ENCODE results near the gene NECAP2. TPM values are rescaled to one million over a fixed set of nuclear protein-coding genes. Genes with fewer than 3 reads are reported as not detected.

NECAP2 gene
- total and polyA plus RNA-seq, 2 donors (not counting 3 experiments of a cell fraction or from before 2014, with no cell fraction given) = 101 to 148 TPM

DNA sequence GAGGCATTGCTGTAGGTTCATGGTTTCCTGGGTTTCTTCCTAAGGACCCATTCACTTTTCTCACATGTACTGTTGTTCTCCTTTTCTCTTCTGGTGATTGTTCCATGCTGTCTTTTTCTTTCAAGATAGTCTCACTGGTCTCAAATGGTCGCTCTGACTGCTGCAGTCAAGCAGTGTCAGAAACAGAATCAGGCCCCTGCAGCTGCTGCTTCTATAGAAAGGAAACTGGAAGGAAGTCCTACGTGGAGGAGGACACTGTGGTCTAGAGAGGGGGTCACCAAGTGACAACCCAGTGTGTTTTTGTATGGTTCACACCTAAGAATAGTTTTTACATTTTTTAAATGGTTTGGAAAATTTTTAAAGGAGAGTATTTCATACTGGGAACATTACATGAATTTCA is 2.4 kb downstream of the NECAP2 start:
- TF ChIP-seq POLR2AphosphoS5 (IDR thresholded peaks at IDR 0.05; ENCODE audit: insufficient read depth, low read depth, low read length) = no peak
- Histone ChIP-seq H3K27me3 (ENCODE audit: control insufficient read depth in 2 of 2, insufficient read depth in 2 of 2, low read length in 2 of 2) (no peaks in the 10 kb centered on the region), H3K79me2 (ENCODE audit: control insufficient read depth, insufficient read depth, low read length) (peaks cover 36% of the 10 kb centered on the region), H3K4me2 (ENCODE audit: insufficient read depth, low read length) (no peak overlapping the region), H3K4me3 (replicated peaks in 1 of 3; ENCODE audit: insufficient read depth in 1 of 3, low read depth in 1 of 3, low read length in 3 of 3) (no peak overlapping the region), H2AFZ (ENCODE audit: low read depth, low read length) (no peak overlapping the region), H3K36me3 (ENCODE audit: control insufficient read depth in 2 of 2, extremely low read depth in 1 of 2, insufficient read depth in 2 of 2, low read length in 2 of 2) (peaks cover 14 to 31% of the 10 kb centered on the region in 2 experiments), H4K20me1 (replicated peaks; ENCODE audit: control insufficient read depth, extremely low read depth, insufficient read depth, low read length) (no peaks in the 10 kb centered on the region), H3K4me1 (ENCODE audit: control insufficient read depth, extremely low read depth, insufficient read depth, low read length) (peaks cover 12% of the 10 kb centered on the region), H3K9ac (replicated peaks; ENCODE audit: extremely low read depth, insufficient read depth, low read length) (no peak overlapping the region), H3K9me3 (replicated peaks; ENCODE audit: control insufficient read depth, insufficient read depth, low read length) (no peaks in the 10 kb centered on the region), H3K9me1 (replicated peaks; ENCODE audit: control insufficient read depth, extremely low read depth, insufficient read depth, low read length) (no peaks in the 10 kb centered on the region), H3K27ac (ENCODE audit: insufficient read depth, low read depth, low read length) (no peak overlapping the region)
- no TSS peak for BruUV-seq (replicated peaks)
- DNase-seq (ENCODE audit: low read depth, low spot score) (no peak), FAIRE-seq (no peak)
- POLR2A ChIA-PET = no interaction called here
- dilution Hi-C loops (cut with MboI; ENCODE audit: extremely low pct_ligation_motif_present, low sequenced_read_pairs) (no loop called here), intact Hi-C loops (cut with micrococcal nuclease) (loop anchor here (10.0 kb wide), 1 partner anchor 238 kb away; no protein-coding TSS in a partner anchor)
- CTCF ChIA-PET = no interaction called here

DNA sequence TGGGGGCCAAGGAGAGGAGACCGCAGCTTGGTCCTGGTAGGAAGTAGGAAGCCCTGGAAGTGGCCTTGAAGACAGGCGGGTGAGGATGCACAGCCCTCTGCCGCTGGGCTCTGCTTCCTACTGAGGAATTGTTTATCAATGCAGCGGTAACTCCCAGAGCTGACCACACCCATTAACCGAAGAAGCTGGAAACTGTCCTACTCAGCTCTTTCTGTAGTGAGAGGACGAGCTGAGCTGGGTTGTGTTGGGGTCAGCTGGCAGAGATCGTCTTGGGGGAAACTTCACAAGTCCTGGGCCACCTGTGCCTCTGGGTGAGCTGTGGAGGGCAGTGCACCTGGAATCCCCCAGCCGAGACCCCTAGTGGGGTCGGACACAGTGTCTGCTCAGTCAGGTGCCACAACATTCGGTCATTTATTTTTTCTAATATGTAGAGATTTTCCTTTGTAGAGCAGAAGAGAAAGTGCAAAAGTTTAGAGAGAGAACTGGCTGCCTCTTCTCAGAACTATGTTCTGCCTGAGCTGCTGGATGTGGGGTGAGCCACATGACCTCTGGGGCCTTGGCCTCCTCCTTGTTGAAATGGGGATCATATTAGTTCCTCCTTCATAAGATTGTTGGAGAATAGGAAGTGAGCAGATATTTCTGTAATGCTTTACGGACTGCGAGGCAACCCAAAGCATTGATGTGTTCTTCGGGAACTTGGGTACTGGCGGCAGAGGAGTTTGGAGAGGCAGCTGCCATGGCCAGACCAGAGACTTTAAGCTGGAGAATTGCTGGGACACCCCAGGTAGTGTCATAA is 3.6 kb downstream of the NECAP2 start:
- POLR2A ChIA-PET = no interaction called here
- intact Hi-C loops (cut with micrococcal nuclease) (loop anchor here (10.0 kb wide), 1 partner anchor 239 kb away; no protein-coding TSS in a partner anchor), dilution Hi-C loops (cut with MboI; ENCODE audit: extremely low pct_ligation_motif_present, low sequenced_read_pairs) (no loop called here)
- Histone ChIP-seq H3K27me3 (ENCODE audit: control insufficient read depth in 2 of 2, insufficient read depth in 2 of 2, low read length in 2 of 2) (no peaks in the 10 kb centered on the region), H4K20me1 (replicated peaks; ENCODE audit: control insufficient read depth, extremely low read depth, insufficient read depth, low read length) (no peaks in the 10 kb centered on the region), H3K4me3 (replicated peaks in 1 of 3; ENCODE audit: insufficient read depth in 1 of 3, low read depth in 1 of 3, low read length in 3 of 3) (no peak overlapping the region), H3K9ac (replicated peaks; ENCODE audit: extremely low read depth, insufficient read depth, low read length) (no peak overlapping the region), H3K27ac (ENCODE audit: insufficient read depth, low read depth, low read length) (no peak overlapping the region), H3K4me2 (ENCODE audit: insufficient read depth, low read length) (no peak overlapping the region), H3K79me2 (ENCODE audit: control insufficient read depth, insufficient read depth, low read length) (peaks cover 36% of the 10 kb centered on the region), H3K9me3 (replicated peaks; ENCODE audit: control insufficient read depth, insufficient read depth, low read length) (no peaks in the 10 kb centered on the region), H3K36me3 (ENCODE audit: control insufficient read depth in 2 of 2, extremely low read depth in 1 of 2, insufficient read depth in 2 of 2, low read length in 2 of 2) (peaks cover 19 to 43% of the 10 kb centered on the region in 2 experiments), H3K4me1 (ENCODE audit: control insufficient read depth, extremely low read depth, insufficient read depth, low read length) (peaks cover 12% of the 10 kb centered on the region), H2AFZ (ENCODE audit: low read depth, low read length) (no peak overlapping the region), H3K9me1 (replicated peaks; ENCODE audit: control insufficient read depth, extremely low read depth, insufficient read depth, low read length) (no peaks in the 10 kb centered on the region)
- CTCF ChIA-PET = no interaction called here
- no peak for DNase-seq (ENCODE audit: low read depth, low spot score)
- BruUV-seq (replicated peaks) = no TSS peak
- FAIRE-seq = no peak
- TF ChIP-seq, protein P1, sequence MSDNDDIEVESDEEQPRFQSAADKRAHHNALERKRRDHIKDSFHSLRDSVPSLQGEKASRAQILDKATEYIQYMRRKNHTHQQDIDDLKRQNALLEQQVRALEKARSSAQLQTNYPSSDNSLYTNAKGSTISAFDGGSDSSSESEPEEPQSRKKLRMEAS (IDR thresholded peaks at IDR 0.05; ENCODE audit: insufficient read depth, insufficient read length) = no peak
- TF ChIP-seq GATA2 (IDR thresholded peaks at IDR 0.05; ENCODE audit: insufficient read depth, insufficient read length, low read depth, low read length) (no peak), POLR2A (IDR thresholded peaks at IDR 0.05; ENCODE audit: low read depth, low read length) (no peak), POLR2AphosphoS5 (IDR thresholded peaks at IDR 0.05; ENCODE audit: insufficient read depth, low read depth, low read length) (no peak), JUN (IDR thresholded peaks at IDR 0.05; ENCODE audit: borderline replicate concordance, insufficient read depth, insufficient read length, low read depth) (no peak), EZH2 (IDR thresholded peaks at IDR 0.05; ENCODE audit: borderline replicate concordance, low read depth, low read length, severe bottlenecking) (no peak), FOS (IDR thresholded peaks at IDR 0.05; ENCODE audit: borderline replicate concordance, insufficient read depth, low read length) (no peak), MYC (IDR thresholded peaks at IDR 0.05; ENCODE audit: low read depth, low read length) (no peak)
- TF ChIP-seq, protein P2, sequence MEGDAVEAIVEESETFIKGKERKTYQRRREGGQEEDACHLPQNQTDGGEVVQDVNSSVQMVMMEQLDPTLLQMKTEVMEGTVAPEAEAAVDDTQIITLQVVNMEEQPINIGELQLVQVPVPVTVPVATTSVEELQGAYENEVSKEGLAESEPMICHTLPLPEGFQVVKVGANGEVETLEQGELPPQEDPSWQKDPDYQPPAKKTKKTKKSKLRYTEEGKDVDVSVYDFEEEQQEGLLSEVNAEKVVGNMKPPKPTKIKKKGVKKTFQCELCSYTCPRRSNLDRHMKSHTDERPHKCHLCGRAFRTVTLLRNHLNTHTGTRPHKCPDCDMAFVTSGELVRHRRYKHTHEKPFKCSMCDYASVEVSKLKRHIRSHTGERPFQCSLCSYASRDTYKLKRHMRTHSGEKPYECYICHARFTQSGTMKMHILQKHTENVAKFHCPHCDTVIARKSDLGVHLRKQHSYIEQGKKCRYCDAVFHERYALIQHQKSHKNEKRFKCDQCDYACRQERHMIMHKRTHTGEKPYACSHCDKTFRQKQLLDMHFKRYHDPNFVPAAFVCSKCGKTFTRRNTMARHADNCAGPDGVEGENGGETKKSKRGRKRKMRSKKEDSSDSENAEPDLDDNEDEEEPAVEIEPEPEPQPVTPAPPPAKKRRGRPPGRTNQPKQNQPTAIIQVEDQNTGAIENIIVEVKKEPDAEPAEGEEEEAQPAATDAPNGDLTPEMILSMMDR (IDR thresholded peaks at IDR 0.05; ENCODE audit: extremely low read depth in 1 of 2, insufficient read depth in 1 of 2, low read depth in 1 of 2, low read length in 2 of 2) = no peak
